ENCODE data around the gene CFAP221. TPM values are rescaled to one million over a fixed set of nuclear protein-coding genes. Genes with fewer than 3 reads are reported as not detected.
A peak's percentile ranks its signal among the peaks of the same experiment; 100 is the strongest.

CFAP221 gene
- total RNA-seq, 3 donors from 2014 or later, result 0.51 TPM; not detected in 2

- DNase-seq, result no peak
- no peak overlapping the region for H3K4me3 ChIP-seq
- intact Hi-C loops (cut with DNase I, micrococcal nuclease), result no loop called here
- no peaks in the 10 kb centered on the region for H3K36me3 ChIP-seq (ENCODE audit: low read depth)
- no peak for TF ChIP-seq CTCF (IDR thresholded peaks at IDR 0.05)
- no peaks in the 10 kb centered on the region for H3K4me1 ChIP-seq (ENCODE audit: low read depth)
- H3K9me3 ChIP-seq, result no peaks in the 10 kb centered on the region
- no peak for ATAC-seq
Observed at GRCh38 chr2:119575439-119575838, 31.2 kb downstream of the CFAP221 start.

- ATAC-seq (no peak), DNase-seq (no peak)
- Histone ChIP-seq H3K4me1 (ENCODE audit: low read depth) (no peaks in the 10 kb centered on the region), H3K4me3 (no peak overlapping the region), H3K9me3 (peaks cover 4% of the 10 kb centered on the region), H3K36me3 (ENCODE audit: low read depth) (no peaks in the 10 kb centered on the region)
- TF ChIP-seq CTCF (IDR thresholded peaks at IDR 0.05), result no peak
- intact Hi-C loops (cut with DNase I, micrococcal nuclease), result no loop called here
Observed at GRCh38 chr2:119579424-119580295, 35.4 kb downstream of the CFAP221 start.

DNA sequence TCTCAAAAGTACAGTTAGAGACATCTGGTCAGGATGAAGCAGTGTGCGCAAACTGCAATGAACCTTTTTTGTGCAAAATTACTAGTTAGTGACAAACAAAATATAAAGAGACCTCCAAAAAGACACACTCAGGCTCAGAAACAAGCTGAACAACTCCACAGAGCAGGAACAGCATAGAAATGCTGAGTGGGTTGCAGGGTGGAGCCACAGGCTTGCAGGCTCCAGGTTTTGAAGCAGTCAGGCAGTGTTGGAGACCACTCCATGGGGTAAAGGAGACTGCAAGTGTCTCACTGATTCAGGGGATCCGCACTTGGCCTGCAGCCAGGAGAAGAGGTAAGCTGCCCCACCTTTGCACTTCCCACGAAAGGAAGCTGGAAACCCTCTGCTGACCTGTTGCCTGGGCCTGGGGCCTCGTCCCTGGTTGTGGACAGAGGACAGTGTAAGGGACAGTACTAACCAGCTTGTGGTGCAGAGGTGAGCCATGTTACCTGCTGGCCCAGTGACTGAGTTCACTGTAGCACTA lies 36.4 kb downstream of the CFAP221 start:
- TF ChIP-seq CTCF (IDR thresholded peaks at IDR 0.05), result no peak
- no peak for DNase-seq
- intact Hi-C loops (cut with DNase I, micrococcal nuclease), result no loop called here

GRCh38 chr2:119583291-119583690 lies 39.0 kb downstream of the CFAP221 start:
- Histone ChIP-seq H3K4me3 (no peak overlapping the region), H3K4me1 (ENCODE audit: low read depth) (no peaks in the 10 kb centered on the region), H3K9me3 (peaks cover 4% of the 10 kb centered on the region), H3K36me3 (ENCODE audit: low read depth) (no peaks in the 10 kb centered on the region)
- DNase-seq, result no peak
- TF ChIP-seq CTCF (IDR thresholded peaks at IDR 0.05), result no peak
- peak; percentile 34 for ATAC-seq
- intact Hi-C loops (cut with DNase I, micrococcal nuclease), result no loop called here

More for the DNA sequence above, 36.4 kb downstream of the CFAP221 start:
- no peak for ATAC-seq
- no peaks in the 10 kb centered on the region for H3K36me3 ChIP-seq (ENCODE audit: low read depth)
- peaks cover 4% of the 10 kb centered on the region for H3K9me3 ChIP-seq
- no peaks in the 10 kb centered on the region for H3K4me1 ChIP-seq (ENCODE audit: low read depth)
- H3K4me3 ChIP-seq, result no peak overlapping the region

GRCh38 chr2:119584469-119584868 lies 40.2 kb downstream of the CFAP221 start:
- Histone ChIP-seq H3K4me3 (no peak overlapping the region), H3K36me3 (ENCODE audit: low read depth) (no peaks in the 10 kb centered on the region), H3K9me3 (peaks cover 4% of the 10 kb centered on the region), H3K4me1 (ENCODE audit: low read depth) (no peaks in the 10 kb centered on the region)
- intact Hi-C loops (cut with DNase I, micrococcal nuclease), result no loop called here
- DNase-seq, result no peak
- TF ChIP-seq CTCF (IDR thresholded peaks at IDR 0.05), result no peak
- ATAC-seq, result no peak
